SK-N-SH (cell line): ENCODE measurements around the gene DCLRE1B. TPM values are rescaled to one million over a fixed set of nuclear protein-coding genes. Genes with fewer than 3 reads are reported as not detected.

ENCODE experiments used
- CTCF ChIA-PET: fragments of 300-600, 350-600 bp; formaldehyde crosslinking; extraction: SDS; loops from one replicate; lab custom pipeline; 2021; lab: Yijun Ruan, JAX
- POLR2A ChIA-PET: fragments of 350-600 bp; sonication (Branson Sonifier 250); formaldehyde crosslinking; extraction: SDS; loops from one replicate; lab custom pipeline; 2020; ENCODE audit warnings: antibody characterized with exemption, inconsistent platforms; lab: Yijun Ruan, JAX
- DNase-seq: peaks from one replicate; pipeline ENCODE4 v3.0.0; 2012
- H2AFZ ChIP-seq: fragments of 200-600 bp; sonication (generic); 2 replicates; pipeline ENCODE4 v1.8.1; 2016; ENCODE audit warnings: antibody characterized with exemption, mild to moderate bottlenecking, low read depth
- H3F3A ChIP-seq: fragments of 200-600 bp; sonication (generic); replicated peaks from 2 replicates; pipeline ENCODE3; 2016; ENCODE audit warnings: antibody characterized with exemption, mild to moderate bottlenecking; ENCODE audit not compliant: insufficient read depth
- H3K27ac ChIP-seq, 2 experiments: fragments of 200-500 bp in 1 of 2; fragments of 200-600 bp in 1 of 2; sonication (Bioruptor generic) in 1 of 2; sonication (generic), shearing (Covaris generic) in 1 of 2; 2 replicates each; pipeline versions ENCODE4 v1.5.1 to v1.6.1; 2014 to 2016; ENCODE audit warnings: low read depth in 2 of 2, inconsistent platforms in 1 of 2, low read length in 1 of 2, mild to moderate bottlenecking in 1 of 2, mixed read lengths in 1 of 2
- H3K27me3 ChIP-seq: fragments of 200-600 bp; sonication (generic), shearing (Covaris generic); 2 replicates; pipeline ENCODE4 v1.6.1; 2016; ENCODE audit warnings: mixed run types; ENCODE audit not compliant: insufficient read depth
- H3K36me3 ChIP-seq, 2 experiments: fragments of 200-500 bp in 1 of 2; fragments of 200-600 bp in 1 of 2; sonication (Bioruptor generic) in 1 of 2; sonication (generic) in 1 of 2; replicated peaks in 1 of 2; 2 replicates each; pipeline versions ENCODE3 to v1.5.1; 2014 to 2016; ENCODE audit warnings: low read length in 1 of 2, mild to moderate bottlenecking in 1 of 2; ENCODE audit not compliant: insufficient read depth in 2 of 2, control insufficient read depth in 1 of 2
- H3K4me1 ChIP-seq, 2 experiments: fragments of 200-500 bp in 1 of 2; fragments of 200-600 bp in 1 of 2; sonication (Bioruptor generic) in 1 of 2; sonication (generic), shearing (Covaris generic) in 1 of 2; 2 replicates each; pipeline versions ENCODE4 v1.5.1 to v1.6.1; 2014 to 2016; ENCODE audit warnings: low read depth in 1 of 2, low read length in 1 of 2, mixed run types in 1 of 2; ENCODE audit not compliant: insufficient read depth in 2 of 2, control insufficient read depth in 1 of 2
- H3K4me2 ChIP-seq: fragments of 200-600 bp; sonication (generic), shearing (Covaris generic); 2 replicates; pipeline ENCODE4 v1.6.1; 2017; ENCODE audit warnings: mixed run types
- H3K4me3 ChIP-seq, 2 experiments: fragments of 200-500 bp in 1 of 2; fragments of 200-600 bp in 1 of 2; sonication (Bioruptor generic) in 1 of 2; sonication (generic), shearing (Covaris generic) in 1 of 2; 2 replicates each; pipeline versions ENCODE4 v1.5.1 to v1.8.1; 2014 to 2016; ENCODE audit warnings: low read depth in 2 of 2, inconsistent platforms in 1 of 2, low read length in 1 of 2, mild to moderate bottlenecking in 1 of 2, mixed read lengths in 1 of 2, moderate library complexity in 1 of 2
- H3K79me2 ChIP-seq: fragments of 200-600 bp; sonication (generic); 2 replicates; pipeline ENCODE4 v1.8.1; 2017; ENCODE audit warnings: mild to moderate bottlenecking; ENCODE audit not compliant: insufficient read depth
- H3K9ac ChIP-seq: fragments of 200-600 bp; sonication (generic); 2 replicates; pipeline ENCODE4 v1.6.1; 2017; ENCODE audit warnings: mixed run types
- H3K9me2 ChIP-seq: fragments of 200-600 bp; sonication (generic); 2 replicates; pipeline ENCODE4 v1.6.1; 2017; ENCODE audit warnings: mixed run types
- H3K9me3 ChIP-seq: fragments of 200-600 bp; sonication (generic); 2 replicates; pipeline ENCODE4 v1.6.1; 2017; ENCODE audit warnings: mixed run types, mild to moderate bottlenecking, moderate library complexity
- H4K20me1 ChIP-seq: fragments of 200-600 bp; sonication (generic); 2 replicates; pipeline ENCODE4 v1.6.1; 2017; ENCODE audit warnings: mild to moderate bottlenecking, mixed run types; ENCODE audit not compliant: insufficient read depth
- EP300 ChIP-seq, 2 experiments: IDR thresholded peaks; 2 replicates each; pipeline versions ENCODE4 v1.4.0 to v1.6.1; 2012; ENCODE audit warnings: borderline replicate concordance in 1 of 2, low read depth in 1 of 2, low read length in 1 of 2
- GABPA ChIP-seq: IDR thresholded peaks from 2 replicates; pipeline ENCODE4 v1.4.0; 2012; ENCODE audit warnings: low read depth, mild to moderate bottlenecking
- GATA2 ChIP-seq: sonication (generic); formaldehyde crosslinking; IDR thresholded peaks from 2 replicates; pipeline ENCODE4 v1.5.0; 2020; ENCODE audit warnings: mild to moderate bottlenecking, missing genetic modification reagents
- JUND ChIP-seq: IDR thresholded peaks from 2 replicates; pipeline ENCODE4 v1.4.0; 2012
- MEF2A ChIP-seq: IDR thresholded peaks from 2 replicates; pipeline ENCODE4 v1.4.0; 2012; ENCODE audit warnings: low read depth, borderline replicate concordance
- MXI1 ChIP-seq: IDR thresholded peaks from 2 replicates; pipeline ENCODE4 v1.6.1; 2012; ENCODE audit warnings: mild to moderate bottlenecking, low read depth, low read length, improper control_type of control experiment
- RAD21 ChIP-seq: IDR thresholded peaks from 2 replicates; pipeline ENCODE4 v1.6.1; 2012; ENCODE audit warnings: mild to moderate bottlenecking, low read length
- RFX5 ChIP-seq: IDR thresholded peaks from 2 replicates; pipeline ENCODE4 v1.6.1; 2012; ENCODE audit warnings: mild to moderate bottlenecking, improper control_type of control experiment, low read length
- SIN3A ChIP-seq: IDR thresholded peaks from 2 replicates; pipeline ENCODE4 v1.6.1; 2012; ENCODE audit warnings: low read depth, mild to moderate bottlenecking, low read length, moderate library complexity, borderline replicate concordance
- SMC3 ChIP-seq: IDR thresholded peaks from 2 replicates; pipeline ENCODE4 v1.6.1; 2012; ENCODE audit warnings: low read depth, low read length, improper control_type of control experiment
- TAF1 ChIP-seq: IDR thresholded peaks from 2 replicates; pipeline ENCODE4 v1.6.1; 2012; ENCODE audit warnings: low read depth, mild to moderate bottlenecking, low read length, moderate library complexity, borderline replicate concordance
- TEAD4 ChIP-seq: IDR thresholded peaks from 2 replicates; pipeline ENCODE4 v1.4.0; 2012; ENCODE audit warnings: mild to moderate bottlenecking, borderline replicate concordance; ENCODE audit not compliant: insufficient read depth
- WGBS: methylation state at CpG from one replicate; pipeline ENCODE4 v1.1.6; 2017; ENCODE audit warnings: low lambda C conversion rate; 5-methylcytosine and 5-hydroxymethylcytosine counted together
- polyA plus RNA-seq, 3 experiments: library from polyadenylated mRNA; depleted of rRNA; stranded (reverse); fragments of >200 nt; gene quantifications; 2 replicates each; pipeline ENCODE4 v1.2.3, GENCODE V29; 2012
- TF ChIP-seq, protein P1 (sequence below): IDR thresholded peaks from 2 replicates; pipeline ENCODE4 v1.6.1; 2012; ENCODE audit warnings: mild to moderate bottlenecking, low read depth, low read length, moderate library complexity
- TF ChIP-seq, protein P2 (sequence below): IDR thresholded peaks from 2 replicates; pipeline ENCODE4 v1.4.0; 2012; ENCODE audit warnings: low read depth, borderline replicate concordance
- TF ChIP-seq, protein P3 (sequence below): fragments of 150-350 bp; IDR thresholded peaks from 2 replicates; pipeline ENCODE4 v1.6.1; 2016; ENCODE audit warnings: mild to moderate bottlenecking, low read depth, low read length
- TF ChIP-seq, protein P4 (sequence below): IDR thresholded peaks from 2 replicates; pipeline ENCODE4 v1.4.0; 2012; ENCODE audit warnings: low read depth

DCLRE1B gene
- polyA plus RNA-seq, 1 of the 3 experiments (the other 2 are of a cell fraction): 3.0 TPM

DNA sequence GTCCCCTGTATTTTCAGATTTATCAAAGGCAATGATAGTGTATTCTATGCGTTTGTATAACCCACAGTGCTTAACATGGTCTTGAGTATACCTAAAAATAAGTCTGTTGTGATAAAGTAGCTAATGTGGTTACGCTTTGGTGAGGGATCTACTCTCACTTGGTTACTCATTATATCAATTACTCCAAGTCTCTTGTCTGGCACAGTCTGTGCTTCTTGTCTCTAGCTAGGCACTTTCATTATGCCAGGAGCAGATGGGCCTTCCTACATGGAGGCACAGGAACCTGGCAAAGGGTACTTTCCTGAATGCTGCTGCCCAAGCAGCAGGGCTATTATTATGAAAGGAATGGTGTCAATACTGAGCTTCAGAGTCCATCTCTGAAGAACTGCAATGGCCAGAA is 29.4 kb upstream of the DCLRE1B start:
- 97% methylated on average over 2 of the region's 2 CpGs for WGBS
- POLR2A ChIA-PET: no interaction called here

More for the DNA sequence above, 29.4 kb upstream of the DCLRE1B start:
- Histone ChIP-seq H3K9ac (no peak overlapping the region), H3K4me2 (no peak overlapping the region), H3K36me3 (no peaks in the 10 kb centered on the region), H3K27ac (no peak overlapping the region), H4K20me1 (no peaks in the 10 kb centered on the region), H3K79me2 (no peaks in the 10 kb centered on the region), H3K27me3 (no peaks in the 10 kb centered on the region), H2AFZ (no peak overlapping the region), H3F3A (no peaks in the 10 kb centered on the region), H3K9me3 (no peaks in the 10 kb centered on the region), H3K4me1 (0 out of 4 replicates have a peak, but pooled peaks cover 0 to 4% of the 10 kb centered on the region in 2 experiments), H3K9me2 (no peaks in the 10 kb centered on the region), H3K4me3 (no peak overlapping the region)
- TF ChIP-seq MXI1: no peak
- no peak for TF ChIP-seq RFX5
- TF ChIP-seq, protein P1, sequence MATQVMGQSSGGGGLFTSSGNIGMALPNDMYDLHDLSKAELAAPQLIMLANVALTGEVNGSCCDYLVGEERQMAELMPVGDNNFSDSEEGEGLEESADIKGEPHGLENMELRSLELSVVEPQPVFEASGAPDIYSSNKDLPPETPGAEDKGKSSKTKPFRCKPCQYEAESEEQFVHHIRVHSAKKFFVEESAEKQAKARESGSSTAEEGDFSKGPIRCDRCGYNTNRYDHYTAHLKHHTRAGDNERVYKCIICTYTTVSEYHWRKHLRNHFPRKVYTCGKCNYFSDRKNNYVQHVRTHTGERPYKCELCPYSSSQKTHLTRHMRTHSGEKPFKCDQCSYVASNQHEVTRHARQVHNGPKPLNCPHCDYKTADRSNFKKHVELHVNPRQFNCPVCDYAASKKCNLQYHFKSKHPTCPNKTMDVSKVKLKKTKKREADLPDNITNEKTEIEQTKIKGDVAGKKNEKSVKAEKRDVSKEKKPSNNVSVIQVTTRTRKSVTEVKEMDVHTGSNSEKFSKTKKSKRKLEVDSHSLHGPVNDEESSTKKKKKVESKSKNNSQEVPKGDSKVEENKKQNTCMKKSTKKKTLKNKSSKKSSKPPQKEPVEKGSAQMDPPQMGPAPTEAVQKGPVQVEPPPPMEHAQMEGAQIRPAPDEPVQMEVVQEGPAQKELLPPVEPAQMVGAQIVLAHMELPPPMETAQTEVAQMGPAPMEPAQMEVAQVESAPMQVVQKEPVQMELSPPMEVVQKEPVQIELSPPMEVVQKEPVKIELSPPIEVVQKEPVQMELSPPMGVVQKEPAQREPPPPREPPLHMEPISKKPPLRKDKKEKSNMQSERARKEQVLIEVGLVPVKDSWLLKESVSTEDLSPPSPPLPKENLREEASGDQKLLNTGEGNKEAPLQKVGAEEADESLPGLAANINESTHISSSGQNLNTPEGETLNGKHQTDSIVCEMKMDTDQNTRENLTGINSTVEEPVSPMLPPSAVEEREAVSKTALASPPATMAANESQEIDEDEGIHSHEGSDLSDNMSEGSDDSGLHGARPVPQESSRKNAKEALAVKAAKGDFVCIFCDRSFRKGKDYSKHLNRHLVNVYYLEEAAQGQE: no peak
- TF ChIP-seq GATA2: no peak
- TF ChIP-seq, protein P2, sequence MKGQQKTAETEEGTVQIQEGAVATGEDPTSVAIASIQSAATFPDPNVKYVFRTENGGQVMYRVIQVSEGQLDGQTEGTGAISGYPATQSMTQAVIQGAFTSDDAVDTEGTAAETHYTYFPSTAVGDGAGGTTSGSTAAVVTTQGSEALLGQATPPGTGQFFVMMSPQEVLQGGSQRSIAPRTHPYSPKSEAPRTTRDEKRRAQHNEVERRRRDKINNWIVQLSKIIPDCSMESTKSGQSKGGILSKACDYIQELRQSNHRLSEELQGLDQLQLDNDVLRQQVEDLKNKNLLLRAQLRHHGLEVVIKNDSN: no peak
- TF ChIP-seq, protein P3, sequence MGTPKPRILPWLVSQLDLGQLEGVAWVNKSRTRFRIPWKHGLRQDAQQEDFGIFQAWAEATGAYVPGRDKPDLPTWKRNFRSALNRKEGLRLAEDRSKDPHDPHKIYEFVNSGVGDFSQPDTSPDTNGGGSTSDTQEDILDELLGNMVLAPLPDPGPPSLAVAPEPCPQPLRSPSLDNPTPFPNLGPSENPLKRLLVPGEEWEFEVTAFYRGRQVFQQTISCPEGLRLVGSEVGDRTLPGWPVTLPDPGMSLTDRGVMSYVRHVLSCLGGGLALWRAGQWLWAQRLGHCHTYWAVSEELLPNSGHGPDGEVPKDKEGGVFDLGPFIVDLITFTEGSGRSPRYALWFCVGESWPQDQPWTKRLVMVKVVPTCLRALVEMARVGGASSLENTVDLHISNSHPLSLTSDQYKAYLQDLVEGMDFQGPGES: no peak
- TF ChIP-seq EP300 (IDR thresholded peaks at IDR 0.05; ENCODE audit: borderline replicate concordance in 1 of 2, low read depth in 1 of 2, low read length in 1 of 2): no peak
- no peak for TF ChIP-seq TAF1
- no peak for TF ChIP-seq SMC3
- TF ChIP-seq TEAD4: no peak
- no peak for TF ChIP-seq GABPA
- no peak for TF ChIP-seq MEF2A
- no peak for TF ChIP-seq SIN3A
- no peak for TF ChIP-seq JUND
- TF ChIP-seq, protein P4, sequence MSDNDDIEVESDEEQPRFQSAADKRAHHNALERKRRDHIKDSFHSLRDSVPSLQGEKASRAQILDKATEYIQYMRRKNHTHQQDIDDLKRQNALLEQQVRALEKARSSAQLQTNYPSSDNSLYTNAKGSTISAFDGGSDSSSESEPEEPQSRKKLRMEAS: no peak
- TF ChIP-seq RAD21: no peak
- DNase-seq: no peak
- CTCF ChIA-PET: interaction anchor here (1.1 to 1.3 kb wide), 2 partner anchors 9 to 471 kb away, joined by 3 to 5 read pairs; no protein-coding TSS in a partner anchor
